ENCODE measurements around the gene TIMM10B. TPM values are rescaled to one million over a fixed set of nuclear protein-coding genes. Genes with fewer than 3 reads are reported as not detected.

Gene TIMM10B
- total and polyA plus RNA-seq, 2 experiments from 2014 or later: 56.3 to 65.8 TPM

- Histone ChIP-seq H3K4me3 (no peak overlapping the region), H3K4me2 (peak overlapping the region; percentile 41), H3K27ac (peak overlapping the region; percentile 79), H3K27me3 (no peaks in the 10 kb centered on the region), H3K79me2 (no peaks in the 10 kb centered on the region), H3K4me1 (ENCODE audit: insufficient read depth) (peaks cover 15% of the 10 kb centered on the region), H2AFZ (no peak overlapping the region), H3K9me3 (ENCODE audit: low read depth) (no peaks in the 10 kb centered on the region), H3K36me3 (replicated peaks; ENCODE audit: insufficient read depth, low read depth) (no peaks in the 10 kb centered on the region), H3K9me2 (replicated peaks; ENCODE audit: insufficient read depth) (no peaks in the 10 kb centered on the region), H4K20me1 (ENCODE audit: insufficient read depth, poor library complexity, severe bottlenecking) (no peaks in the 10 kb centered on the region)
- DNase-seq (ENCODE audit: low spot score): peak; percentile 42
- TF ChIP-seq, protein P1, sequence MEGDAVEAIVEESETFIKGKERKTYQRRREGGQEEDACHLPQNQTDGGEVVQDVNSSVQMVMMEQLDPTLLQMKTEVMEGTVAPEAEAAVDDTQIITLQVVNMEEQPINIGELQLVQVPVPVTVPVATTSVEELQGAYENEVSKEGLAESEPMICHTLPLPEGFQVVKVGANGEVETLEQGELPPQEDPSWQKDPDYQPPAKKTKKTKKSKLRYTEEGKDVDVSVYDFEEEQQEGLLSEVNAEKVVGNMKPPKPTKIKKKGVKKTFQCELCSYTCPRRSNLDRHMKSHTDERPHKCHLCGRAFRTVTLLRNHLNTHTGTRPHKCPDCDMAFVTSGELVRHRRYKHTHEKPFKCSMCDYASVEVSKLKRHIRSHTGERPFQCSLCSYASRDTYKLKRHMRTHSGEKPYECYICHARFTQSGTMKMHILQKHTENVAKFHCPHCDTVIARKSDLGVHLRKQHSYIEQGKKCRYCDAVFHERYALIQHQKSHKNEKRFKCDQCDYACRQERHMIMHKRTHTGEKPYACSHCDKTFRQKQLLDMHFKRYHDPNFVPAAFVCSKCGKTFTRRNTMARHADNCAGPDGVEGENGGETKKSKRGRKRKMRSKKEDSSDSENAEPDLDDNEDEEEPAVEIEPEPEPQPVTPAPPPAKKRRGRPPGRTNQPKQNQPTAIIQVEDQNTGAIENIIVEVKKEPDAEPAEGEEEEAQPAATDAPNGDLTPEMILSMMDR (IDR thresholded peaks at IDR 0.05; ENCODE audit: poor library complexity): no peak
- TF ChIP-seq EZH2phosphoT487 (IDR thresholded peaks at IDR 0.05; ENCODE audit: low read depth, severe bottlenecking, unreplicated experiment) (no peak), EZH2 (IDR thresholded peaks at IDR 0.05; ENCODE audit: borderline replicate concordance) (no peak)
- WGBS (ENCODE audit: low lambda C conversion rate, missing lambda C conversion rate): 63% methylated on average over 1 of the region's 1 CpG
Observed at GRCh38 chr11:6459099-6459450, 22.2 kb upstream of the TIMM10B start.

- peak overlapping the region; percentile 75 for H3K27ac ChIP-seq
- H2AFZ ChIP-seq: no peak overlapping the region
- peak overlapping the region; percentile 59 for H3K4me2 ChIP-seq
- no peaks in the 10 kb centered on the region for H3K9me2 ChIP-seq (replicated peaks; ENCODE audit: insufficient read depth)
- peak; percentile 93 for DNase-seq (ENCODE audit: low spot score)
- no peaks in the 10 kb centered on the region for H4K20me1 ChIP-seq (ENCODE audit: insufficient read depth, poor library complexity, severe bottlenecking)
- H3K4me1 ChIP-seq (ENCODE audit: insufficient read depth): peaks cover 22% of the 10 kb centered on the region
- no peak overlapping the region for H3K4me3 ChIP-seq
- TF ChIP-seq EZH2 (IDR thresholded peaks at IDR 0.05; ENCODE audit: borderline replicate concordance) (no peak), EZH2phosphoT487 (IDR thresholded peaks at IDR 0.05; ENCODE audit: low read depth, severe bottlenecking, unreplicated experiment) (no peak)
- TF ChIP-seq, protein P1 (IDR thresholded peaks at IDR 0.05; ENCODE audit: poor library complexity): no peak
- H3K27me3 ChIP-seq: no peaks in the 10 kb centered on the region
- H3K9me3 ChIP-seq (ENCODE audit: low read depth): no peaks in the 10 kb centered on the region
- H3K36me3 ChIP-seq (replicated peaks; ENCODE audit: insufficient read depth, low read depth): no peaks in the 10 kb centered on the region
- H3K79me2 ChIP-seq: peaks cover 48% of the 10 kb centered on the region
- WGBS (ENCODE audit: low lambda C conversion rate, missing lambda C conversion rate): 38% methylated on average over 6 of the region's 6 CpGs
Observed at GRCh38 chr11:6468712-6469495, 12.4 kb upstream of the TIMM10B start.

- Histone ChIP-seq H3K9me2 (replicated peaks; ENCODE audit: insufficient read depth) (no peaks in the 10 kb centered on the region), H3K9me3 (ENCODE audit: low read depth) (no peaks in the 10 kb centered on the region), H2AFZ (no peak overlapping the region), H3K27ac (peak overlapping the region; percentile 75), H3K36me3 (replicated peaks; ENCODE audit: insufficient read depth, low read depth) (no peaks in the 10 kb centered on the region), H3K27me3 (no peaks in the 10 kb centered on the region), H4K20me1 (ENCODE audit: insufficient read depth, poor library complexity, severe bottlenecking) (no peaks in the 10 kb centered on the region), H3K79me2 (peaks cover 48% of the 10 kb centered on the region), H3K4me3 (no peak overlapping the region), H3K4me2 (peak overlapping the region; percentile 59), H3K4me1 (ENCODE audit: insufficient read depth) (peaks cover 26% of the 10 kb centered on the region)
- 82% methylated on average over 1 of the region's 1 CpG for WGBS (ENCODE audit: low lambda C conversion rate, missing lambda C conversion rate)
- DNase-seq (ENCODE audit: low spot score): no peak
- TF ChIP-seq EZH2phosphoT487 (IDR thresholded peaks at IDR 0.05; ENCODE audit: low read depth, severe bottlenecking, unreplicated experiment): no peak
Observed at GRCh38 chr11:6469599-6469998, 11.7 kb upstream of the TIMM10B start.

GRCh38 chr11:6472934-6473333 is 8.4 kb upstream of the TIMM10B start:
- TF ChIP-seq EZH2 (IDR thresholded peaks at IDR 0.05; ENCODE audit: borderline replicate concordance): no peak
- no peak for TF ChIP-seq EZH2phosphoT487 (IDR thresholded peaks at IDR 0.05; ENCODE audit: low read depth, severe bottlenecking, unreplicated experiment)
- TF ChIP-seq, protein P1 (IDR thresholded peaks at IDR 0.05; ENCODE audit: poor library complexity): no peak
- Histone ChIP-seq H2AFZ (no peak overlapping the region), H3K36me3 (replicated peaks; ENCODE audit: insufficient read depth, low read depth) (no peaks in the 10 kb centered on the region), H3K79me2 (peaks cover 42% of the 10 kb centered on the region), H3K4me2 (peak overlapping the region; percentile 89), H3K4me1 (ENCODE audit: insufficient read depth) (peaks cover 39% of the 10 kb centered on the region), H3K27me3 (no peaks in the 10 kb centered on the region), H3K27ac (no peak overlapping the region), H3K9me3 (ENCODE audit: low read depth) (no peaks in the 10 kb centered on the region), H3K9me2 (replicated peaks; ENCODE audit: insufficient read depth) (no peaks in the 10 kb centered on the region), H3K4me3 (no peak overlapping the region), H4K20me1 (ENCODE audit: insufficient read depth, poor library complexity, severe bottlenecking) (no peaks in the 10 kb centered on the region)
- DNase-seq (ENCODE audit: low spot score): no peak
- 30% methylated on average over 1 of the region's 1 CpG for WGBS (ENCODE audit: low lambda C conversion rate, missing lambda C conversion rate)

Data from hepatocyte (in vitro differentiated cells).